Motor neuron (in vitro differentiated cells): ENCODE measurements around the gene GAL3ST3. TPM values are rescaled to one million over a fixed set of nuclear protein-coding genes. Genes with fewer than 3 reads are reported as not detected.

Source experiments
- ATAC-seq, 8 experiments: fragments of 200-7000 bp; cut with Tn5 transposase; replicated peaks in 6 of 8; 2 replicates each; pipeline ENCODE4 v1.8.0; 2021; ENCODE audit warnings: mild to moderate bottlenecking in 8 of 8, moderate library complexity in 8 of 8
- H3K27ac ChIP-seq, 2 donors: fragments of 250-450 bp; sonication (Bioruptor Pico); 2 replicates each; pipeline ENCODE4 v1.9.0; 2021; ENCODE audit warnings: antibody characterized with exemption in 2 of 2, mild to moderate bottlenecking in 2 of 2, moderate library complexity in 1 of 2
- H3K4me1 ChIP-seq, 2 donors: fragments of 250-450 bp; sonication (Bioruptor Pico); replicated peaks in 1 of 2; 2 replicates each; pipeline ENCODE4 v1.6.1; 2021; ENCODE audit warnings: antibody characterized with exemption in 2 of 2, mild to moderate bottlenecking in 2 of 2, moderate library complexity in 1 of 2
- H3K4me3 ChIP-seq, 5 donors: fragments of 250-450 bp; sonication (Bioruptor Pico); 2 replicates each; pipeline ENCODE4 v1.9.0; 2021; ENCODE audit warnings: antibody characterized with exemption in 5 of 5, mild to moderate bottlenecking in 5 of 5, moderate library complexity in 4 of 5
- WGBS, 10 experiments: fragments of 450-650 bp; shearing (Covaris generic); methylation state at CpG; one replicate each; pipeline ENCODE4 v1.0.0; 2022; 5-methylcytosine and 5-hydroxymethylcytosine counted together
- in situ Hi-C, 9 experiments: fragments of 400-800 bp; cut with MboI; loops; one replicate each; pipeline ENCODE4 v1.15.0; 2021; ENCODE audit warnings: low sequenced_read_pairs in 9 of 9, low pct_unique_long_range_greater_than_20kb in 2 of 9; ENCODE audit not compliant: unreplicated experiment in 9 of 9
- total RNA-seq, 8 experiments: library from RNA; unstranded; fragments of 300-600 nt; gene quantifications; 2 replicates each; pipeline versions ENCODE4 v1.2.3 to v1.2.4, GENCODE V29; 2022

GAL3ST3 gene
- total RNA-seq, 8 experiments from 2014 or later: 0.15 to 8.4 (median 4.7) TPM; not detected in 1

- Histone ChIP-seq H3K4me1 (peaks cover 15 to 16% of the 10 kb centered on the region in 2 donors), H3K4me3 (no peak overlapping the region), H3K27ac (no peak overlapping the region)
- no peak for ATAC-seq
- in situ Hi-C loops: no loop called here
- 50 to 94% (median 78%) methylated on average over 1 to 3 of the region's 4 CpGs; no CpG with 5 or more reads in 4 of the 10 experiments for WGBS, 10 experiments
These were observed 18.7 kb upstream of the GAL3ST3 start for GRCh38 chr11:66067640-66068039.

- Histone ChIP-seq H3K27ac (no peak overlapping the region), H3K4me1 (peaks cover 10 to 13% of the 10 kb centered on the region in 2 donors), H3K4me3 (no peak overlapping the region)
- in situ Hi-C loops: no loop called here
- 86 to 100% (median 100%) methylated on average over 1 to 3 of the region's 3 CpGs; no CpG with 5 or more reads in 2 of the 10 experiments for WGBS, 10 experiments
- ATAC-seq: no peak
These were observed 17.8 kb upstream of the GAL3ST3 start for GRCh38 chr11:66066751-66067150.

GRCh38 chr11:66064571-66064970, 15.6 kb upstream of the GAL3ST3 start:
- Histone ChIP-seq H3K27ac (no peak overlapping the region), H3K4me1 (peaks cover 3 to 7% of the 10 kb centered on the region in 2 donors), H3K4me3 (no peak overlapping the region)
- 92 to 100% (median 100%) methylated on average over 1 of the region's 1 CpG; no CpG with 5 or more reads in 3 of the 10 experiments for whole genome bisulfite sequencing, 10 experiments
- in situ Hi-C loops: no loop called here
- ATAC-seq: no peak

GRCh38 chr11:66063900-66064299, 14.9 kb upstream of the GAL3ST3 start:
- ATAC-seq: no peak
- 80 to 100% (median 91%) methylated on average over 1 to 2 of the region's 2 CpGs; no CpG with 5 or more reads in 4 of the 10 experiments for WGBS, 10 experiments
- Histone ChIP-seq H3K4me3 (no peak overlapping the region), H3K4me1 (peaks cover 0 to under 1% of the 10 kb centered on the region in 2 donors), H3K27ac (no peak overlapping the region)
- in situ Hi-C loops: no loop called here

- Histone ChIP-seq H3K4me3 (no peak overlapping the region), H3K4me1 (no peaks in the 10 kb centered on the region), H3K27ac (no peak overlapping the region)
- ATAC-seq: no peak
- in situ Hi-C loops: no loop called here
- WGBS, 10 experiments: 86 to 100% (median 100%) methylated on average over 1 to 2 of the region's 2 CpGs
These were observed 13.4 kb upstream of the GAL3ST3 start for GRCh38 chr11:66062408-66062807.

GRCh38 chr11:66061268-66061667, 12.3 kb upstream of the GAL3ST3 start:
- no peaks in the 10 kb centered on the region for H3K4me1 ChIP-seq
- no peak for ATAC-seq
- no peak overlapping the region for H3K4me3 ChIP-seq
- H3K27ac ChIP-seq: no peak overlapping the region
- WGBS, 10 experiments: 59 to 100% (median 100%) methylated on average over 1 to 3 of the region's 6 CpGs
- in situ Hi-C loops: no loop called here

- Histone ChIP-seq H3K4me1 (no peaks in the 10 kb centered on the region), H3K27ac (no peak overlapping the region), H3K4me3 (no peak overlapping the region)
- ATAC-seq: no peak
- 40 to 100% (median 71%) methylated on average over 1 to 6 of the region's 8 CpGs; no CpG with 5 or more reads in 1 of the 10 experiments for WGBS, 10 experiments
- in situ Hi-C loops: no loop called here
These were observed 11.2 kb upstream of the GAL3ST3 start for GRCh38 chr11:66059966-66060680.

GRCh38 chr11:66056501-66056900, 7.5 kb upstream of the GAL3ST3 start:
- no peak overlapping the region for H3K4me3 ChIP-seq
- in situ Hi-C loops: no loop called here
- 57 to 100% (median 82%) methylated on average over 1 to 7 of the region's 7 CpGs; no CpG with 5 or more reads in 3 of the 10 experiments for WGBS, 10 experiments
- H3K4me1 ChIP-seq: peaks cover 4 to 5% of the 10 kb centered on the region in 2 donors
- H3K27ac ChIP-seq: no peak overlapping the region
- ATAC-seq: no peak

- in situ Hi-C loops: no loop called here
- Histone ChIP-seq H3K4me1 (peaks cover 14 to 15% of the 10 kb centered on the region in 2 donors), H3K4me3 (no peak overlapping the region), H3K27ac (no peak overlapping the region)
- no peak for ATAC-seq
- WGBS, 10 experiments: 93 to 100% (median 100%) methylated on average over 1 to 5 of the region's 7 CpGs; no CpG with 5 or more reads in 7 of the 10 experiments
These were observed 6.1 kb upstream of the GAL3ST3 start for GRCh38 chr11:66055021-66055420.

GRCh38 chr11:66052664-66052982, 3.7 kb upstream of the GAL3ST3 start:
- 0% methylated on average over 4 to 9 of the region's 17 CpGs; no CpG with 5 or more reads in 6 of the 10 experiments for WGBS, 10 experiments
- Histone ChIP-seq H3K4me1 (peaks cover 26 to 32% of the 10 kb centered on the region in 2 donors), H3K27ac (peak overlapping the region; percentile 80 to 95), H3K4me3 (peak overlapping the region; percentile 71 to 90 (median 83))
- in situ Hi-C loops: no loop called here
- ATAC-seq: no peak

GRCh38 chr11:66051766-66052663, 3.1 kb upstream of the GAL3ST3 start, which contains the start of gene SF3B2:
Gene SF3B2 (plus strand): TSS chr11:66052364. CDS start chr11:66052385, 21 bp downstream.
- WGBS, 10 experiments: 0 to 6% (median 0%) methylated on average over 1 to 27 of the region's 84 CpGs; no CpG with 5 or more reads in 3 of the 10 experiments
- H3K27ac ChIP-seq: peak within 1 kb of the TSS; percentile 90 to 95
- ATAC-seq: peak; percentile 94 to 99 (median 95)
- peak within 1 kb of the TSS; percentile 71 to 90 (median 83) for H3K4me3 ChIP-seq
- in situ Hi-C loops: no loop called here
- H3K4me1 ChIP-seq: peaks cover 26 to 32% of the 10 kb centered on the region in 2 donors

- Histone ChIP-seq H3K4me3 (peak overlapping the region; percentile 71 to 90 (median 83)), H3K4me1 (peaks cover 26 to 32% of the 10 kb centered on the region in 2 donors), H3K27ac (peak overlapping the region; percentile 90 to 95)
- in situ Hi-C loops: no loop called here
- no peak for ATAC-seq
- 0 to 60% (median 26%) methylated on average over 1 to 11 of the region's 12 CpGs; no CpG with 5 or more reads in 2 of the 10 experiments for WGBS, 10 experiments
These were observed 2.4 kb upstream of the GAL3ST3 start for GRCh38 chr11:66051371-66051765.
